Loucy (cell line): ENCODE data around the gene STX8.

Experiments
- H2AFZ ChIP-seq: fragments of 200-600 bp; sonication (generic); 2 replicates; pipeline ENCODE4 v1.6.0; 2016; ENCODE audit warnings: antibody characterized with exemption, mild to moderate bottlenecking, low read length, moderate library complexity
- H3F3A ChIP-seq: fragments of 200-600 bp; 2 replicates; pipeline ENCODE4 v1.6.0; 2016; ENCODE audit warnings: antibody characterized with exemption, low read depth, mild to moderate bottlenecking
- H3K27me3 ChIP-seq: fragments of 200-600 bp; sonication (generic); 2 replicates; pipeline ENCODE4 v1.6.1; 2014; ENCODE audit warnings: low read length, mild to moderate bottlenecking; ENCODE audit not compliant: insufficient read depth, poor library complexity, severe bottlenecking
- H3K36me3 ChIP-seq: fragments of 200-600 bp; sonication (generic); 2 replicates; pipeline ENCODE4 v1.6.1; 2016; ENCODE audit warnings: low read length; ENCODE audit not compliant: insufficient read depth
- H3K4me1 ChIP-seq: fragments of 200-600 bp; sonication (generic); 2 replicates; pipeline ENCODE4 v1.5.1; 2014; ENCODE audit warnings: low read length, mild to moderate bottlenecking; ENCODE audit not compliant: insufficient read depth, poor library complexity, severe bottlenecking
- H3K4me2 ChIP-seq: fragments of 200-600 bp; sonication (generic); 2 replicates; pipeline ENCODE4 v1.6.0; 2014; ENCODE audit warnings: antibody characterized with exemption, low read length, low read depth, mild to moderate bottlenecking; ENCODE audit not compliant: poor library complexity, severe bottlenecking
- H3K4me3 ChIP-seq: fragments of 200-600 bp; sonication (generic); 2 replicates; pipeline ENCODE4 v1.5.1; 2014; ENCODE audit warnings: low read length, mild to moderate bottlenecking, mixed read lengths; ENCODE audit not compliant: poor library complexity, severe bottlenecking
- H3K79me2 ChIP-seq: fragments of 200-600 bp; sonication (generic); 2 replicates; pipeline ENCODE4 v1.6.1; 2014; ENCODE audit warnings: low read length; ENCODE audit not compliant: insufficient read depth
- H3K9ac ChIP-seq: fragments of 200-600 bp; sonication (generic); 2 replicates; pipeline ENCODE4 v1.6.0; 2014; ENCODE audit warnings: mild to moderate bottlenecking, low read depth, low read length, moderate library complexity; ENCODE audit not compliant: poor library complexity, severe bottlenecking
- H3K9me2 ChIP-seq: fragments of 200-600 bp; sonication (generic); replicated peaks from 2 replicates; pipeline ENCODE4 v1.6.1; 2016; ENCODE audit warnings: low read depth, low read length, mixed read lengths
- H3K9me3 ChIP-seq: fragments of 200-600 bp; sonication (generic); 2 replicates; pipeline ENCODE4 v1.6.1; 2014; ENCODE audit warnings: mild to moderate bottlenecking, antibody characterized with exemption, low read length, low read depth; ENCODE audit not compliant: insufficient read depth
- H4K20me1 ChIP-seq: fragments of 200-600 bp; sonication (generic); 2 replicates; pipeline ENCODE4 v1.6.0; 2014; ENCODE audit warnings: antibody characterized with exemption, low read length, mild to moderate bottlenecking; ENCODE audit not compliant: insufficient read depth, poor library complexity, severe bottlenecking
- EZH2phosphoT487 ChIP-seq: fragments of 200-600 bp; IDR thresholded peaks from 2 replicates; pipeline ENCODE4 v1.6.1; 2018; ENCODE audit warnings: antibody characterized with exemption, mild to moderate bottlenecking, moderate library complexity, borderline replicate concordance
- TF ChIP-seq, protein P1 (sequence below): fragments of 200-600 bp; sonication (generic); conservative IDR thresholded peaks from 2 replicates; pipeline ENCODE4 v1.5.1; 2014; ENCODE audit warnings: mild to moderate bottlenecking, antibody characterized with exemption, low read length

STX8 gene

DNA sequence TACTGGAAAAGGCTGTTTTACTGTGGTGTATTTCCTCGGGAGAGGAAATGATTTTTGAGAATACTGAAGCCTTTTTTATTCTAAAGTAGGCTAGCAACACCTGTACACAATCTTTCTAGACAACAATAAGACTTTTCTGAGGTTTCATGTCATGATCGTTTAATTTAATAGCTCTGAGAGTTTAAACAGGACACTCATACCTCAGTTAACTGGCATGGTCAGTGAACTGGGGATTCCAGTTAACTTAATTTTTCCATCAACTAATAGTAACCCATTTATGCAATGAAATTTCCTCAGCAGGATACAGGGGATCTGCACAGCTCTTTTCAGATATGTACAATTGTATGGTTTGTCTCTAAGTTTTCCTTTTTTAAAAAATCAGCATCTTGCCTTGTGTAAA is 291.7 kb downstream of the STX8 start:
- no peaks in the 10 kb centered on the region for H3K9me3 ChIP-seq
- no peak overlapping the region for H2AFZ ChIP-seq
- H3K36me3 ChIP-seq, result no peaks in the 10 kb centered on the region
- TF ChIP-seq, protein P1, sequence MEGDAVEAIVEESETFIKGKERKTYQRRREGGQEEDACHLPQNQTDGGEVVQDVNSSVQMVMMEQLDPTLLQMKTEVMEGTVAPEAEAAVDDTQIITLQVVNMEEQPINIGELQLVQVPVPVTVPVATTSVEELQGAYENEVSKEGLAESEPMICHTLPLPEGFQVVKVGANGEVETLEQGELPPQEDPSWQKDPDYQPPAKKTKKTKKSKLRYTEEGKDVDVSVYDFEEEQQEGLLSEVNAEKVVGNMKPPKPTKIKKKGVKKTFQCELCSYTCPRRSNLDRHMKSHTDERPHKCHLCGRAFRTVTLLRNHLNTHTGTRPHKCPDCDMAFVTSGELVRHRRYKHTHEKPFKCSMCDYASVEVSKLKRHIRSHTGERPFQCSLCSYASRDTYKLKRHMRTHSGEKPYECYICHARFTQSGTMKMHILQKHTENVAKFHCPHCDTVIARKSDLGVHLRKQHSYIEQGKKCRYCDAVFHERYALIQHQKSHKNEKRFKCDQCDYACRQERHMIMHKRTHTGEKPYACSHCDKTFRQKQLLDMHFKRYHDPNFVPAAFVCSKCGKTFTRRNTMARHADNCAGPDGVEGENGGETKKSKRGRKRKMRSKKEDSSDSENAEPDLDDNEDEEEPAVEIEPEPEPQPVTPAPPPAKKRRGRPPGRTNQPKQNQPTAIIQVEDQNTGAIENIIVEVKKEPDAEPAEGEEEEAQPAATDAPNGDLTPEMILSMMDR, result no peak
- TF ChIP-seq EZH2phosphoT487, result no peak
- H3K27me3 ChIP-seq, result no peaks in the 10 kb centered on the region
- H3K4me1 ChIP-seq, result no peaks in the 10 kb centered on the region
- no peak overlapping the region for H3K4me2 ChIP-seq
- H3K79me2 ChIP-seq, result no peaks in the 10 kb centered on the region
- H4K20me1 ChIP-seq, result no peaks in the 10 kb centered on the region
- no peaks in the 10 kb centered on the region for H3F3A ChIP-seq
- H3K9me2 ChIP-seq, result no peaks in the 10 kb centered on the region
- no peak overlapping the region for H3K4me3 ChIP-seq
- no peak overlapping the region for H3K9ac ChIP-seq

DNA sequence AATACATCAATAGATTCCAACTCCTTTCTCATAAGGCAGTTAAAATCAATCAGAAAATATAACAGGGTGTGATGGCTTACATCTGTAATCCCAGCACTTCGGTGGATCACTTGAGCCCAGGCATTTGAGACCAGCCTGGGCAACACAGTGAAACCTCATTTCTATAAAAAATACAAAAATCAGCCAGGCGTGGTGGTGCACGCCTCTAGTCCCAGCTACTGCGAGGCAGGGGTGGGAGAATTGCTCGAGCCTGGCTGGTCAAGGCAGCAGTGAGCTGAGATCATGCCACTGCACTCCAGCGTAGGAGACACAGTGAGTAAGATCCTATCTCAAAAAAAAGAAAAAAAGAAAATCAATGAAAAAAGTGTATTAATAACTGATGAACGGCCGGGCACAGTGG is 295.7 kb downstream of the STX8 start:
- H4K20me1 ChIP-seq, result no peaks in the 10 kb centered on the region
- H3K4me3 ChIP-seq, result no peak overlapping the region
- no peaks in the 10 kb centered on the region for H3K4me1 ChIP-seq
- H3K36me3 ChIP-seq, result no peaks in the 10 kb centered on the region
- no peak overlapping the region for H3K9ac ChIP-seq
- no peak for TF ChIP-seq EZH2phosphoT487
- TF ChIP-seq, protein P1, result no peak
- H3K79me2 ChIP-seq, result no peaks in the 10 kb centered on the region
- no peaks in the 10 kb centered on the region for H3K27me3 ChIP-seq
- H3K9me2 ChIP-seq, result no peaks in the 10 kb centered on the region
- no peaks in the 10 kb centered on the region for H3F3A ChIP-seq
- no peak overlapping the region for H3K4me2 ChIP-seq
- H2AFZ ChIP-seq, result no peak overlapping the region
- no peaks in the 10 kb centered on the region for H3K9me3 ChIP-seq

DNA sequence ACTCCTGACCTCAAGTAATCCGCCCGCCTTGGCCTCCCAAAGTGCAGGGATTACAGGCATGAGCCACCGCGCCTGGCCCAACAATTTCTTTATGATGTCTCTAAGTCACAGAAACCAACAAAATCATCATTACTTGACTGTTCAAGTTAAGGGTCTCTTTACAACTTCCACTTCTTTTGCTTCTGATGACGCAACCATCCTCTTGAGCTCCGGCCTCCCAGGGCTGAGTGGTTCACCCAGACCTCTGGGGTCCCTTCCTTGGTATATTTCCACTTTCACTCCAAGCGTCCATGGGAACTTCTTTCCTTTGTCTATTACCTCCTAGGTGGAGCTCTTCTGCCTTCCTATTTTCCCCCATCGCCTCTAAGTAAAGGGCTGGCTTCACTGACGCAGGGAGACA is 300.6 kb downstream of the STX8 start:
- H3K79me2 ChIP-seq, result no peaks in the 10 kb centered on the region
- H3K4me1 ChIP-seq, result no peaks in the 10 kb centered on the region
- H3K4me3 ChIP-seq, result no peak overlapping the region
- no peak overlapping the region for H3K9ac ChIP-seq
- H3K4me2 ChIP-seq, result no peak overlapping the region
- no peaks in the 10 kb centered on the region for H3K9me2 ChIP-seq
- no peaks in the 10 kb centered on the region for H4K20me1 ChIP-seq
- no peaks in the 10 kb centered on the region for H3K9me3 ChIP-seq
- no peaks in the 10 kb centered on the region for H3K36me3 ChIP-seq
- no peaks in the 10 kb centered on the region for H3F3A ChIP-seq
- H2AFZ ChIP-seq, result no peak overlapping the region
- no peaks in the 10 kb centered on the region for H3K27me3 ChIP-seq
- no peak for TF ChIP-seq EZH2phosphoT487
- TF ChIP-seq, protein P1, result no peak
